ENCODE results near the gene ACAA1. TPM values are rescaled to one million over a fixed set of nuclear protein-coding genes. Genes with fewer than 3 reads are reported as not detected.
"Not testable (repeated sequence)": the region's sequence is repeated elsewhere in the genome, so short reads cannot be mapped to it uniquely, and the experiment has no call there.

ACAA1 gene
- total RNA-seq, 1 experiment from 2014 or later: 52.0 TPM

DNA sequence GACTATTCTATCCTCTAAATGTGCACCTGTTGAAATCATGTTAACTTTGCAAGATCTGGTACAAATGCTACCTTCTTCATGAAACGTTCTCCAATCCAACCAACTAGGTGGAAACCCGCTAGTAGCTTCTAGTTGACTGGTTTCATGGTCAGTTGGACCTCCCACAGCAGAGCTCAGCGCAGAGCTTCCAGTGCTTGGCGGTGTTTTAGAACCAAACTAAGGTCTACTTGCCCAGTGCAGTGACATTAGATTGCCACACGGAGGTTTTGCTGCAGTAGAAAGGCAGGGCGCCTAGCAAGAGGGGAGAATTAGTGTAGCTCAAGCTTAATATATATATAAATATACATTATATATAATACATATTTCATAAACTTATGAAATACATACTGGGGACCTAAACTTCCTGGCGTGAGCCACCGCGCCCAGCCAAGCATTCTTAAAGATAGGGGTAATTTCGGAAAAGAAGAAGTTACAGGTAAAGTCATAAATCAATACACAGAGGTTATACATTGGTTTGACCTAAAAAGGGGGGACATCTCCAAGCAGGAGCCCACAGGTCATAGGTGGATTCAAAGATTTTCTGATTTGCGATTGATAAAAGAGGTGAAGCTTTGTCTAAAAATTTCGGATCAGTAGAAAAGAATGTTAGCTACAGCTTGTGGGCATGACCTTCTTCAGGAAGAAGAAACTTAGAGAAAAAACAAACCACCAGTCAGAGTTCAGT, 26.4 kb upstream of the ACAA1 start:
- no peak for ATAC-seq
- H3K4me3 ChIP-seq (ENCODE audit: low read depth in 2 of 2, low read length in 2 of 2): no peak overlapping the region
- H3K27ac ChIP-seq (ENCODE audit: low read length): peak overlapping the region; percentile 98; the same call in 1 of the 2 replicates
- TF ChIP-seq REST (IDR thresholded peaks at IDR 0.05; ENCODE audit: insufficient read depth in 1 of 2, low read depth in 2 of 2, low read length in 1 of 2) (no peak), CTCF (IDR thresholded peaks at IDR 0.05) (peak; percentile 34; the same call in 1 of the 2 replicates), SIN3A (IDR thresholded peaks at IDR 0.05; ENCODE audit: borderline replicate concordance, insufficient read depth, low read depth, low read length) (no peak)
- no peak for DNase-seq (ENCODE audit: low read depth, low spot score)
- in situ Hi-C loops (cut with HindIII; ENCODE audit: low pct_unique_long_range_greater_than_20kb, low sequenced_read_pairs) (no loop called here), intact Hi-C loops (cut with micrococcal nuclease; ENCODE audit: unreplicated experiment) (no loop called here)
- H3K27me3 ChIP-seq (ENCODE audit: control insufficient read depth, insufficient read depth, low read length): no peaks in the 10 kb centered on the region
- H3K4me1 ChIP-seq (ENCODE audit: control insufficient read depth, insufficient read depth, low read length): peaks cover 11% of the 10 kb centered on the region
- BruUV-seq (replicated peaks): no TSS peak
- H3K36me3 ChIP-seq (ENCODE audit: control insufficient read depth, insufficient read depth, low read length): peaks cover 4% of the 10 kb centered on the region; the same call in 1 of the 2 replicates
- ChIA-PET POLR2A (interaction anchor here (0.6 kb wide), 1 partner anchor 127 kb away, joined by 21 read pairs; no protein-coding TSS in a partner anchor), CTCF (interaction anchor here (1.0 to 1.2 kb wide), 2 partner anchors 21 to 24 kb away, joined by 3 to 4 read pairs; no protein-coding TSS in a partner anchor)
- H3K9me3 ChIP-seq (ENCODE audit: control insufficient read depth, insufficient read depth, low read depth, low read length): no peaks in the 10 kb centered on the region

- H3K4me1 ChIP-seq (ENCODE audit: control insufficient read depth, insufficient read depth, low read length); BruUV-seq (replicated peaks); intact Hi-C loops (cut with micrococcal nuclease; ENCODE audit: unreplicated experiment); H3K36me3 ChIP-seq (ENCODE audit: control insufficient read depth, insufficient read depth, low read length); in situ Hi-C loops (cut with HindIII; ENCODE audit: low pct_unique_long_range_greater_than_20kb, low sequenced_read_pairs); H3K9me3 ChIP-seq (ENCODE audit: control insufficient read depth, insufficient read depth, low read depth, low read length); H3K27me3 ChIP-seq (ENCODE audit: control insufficient read depth, insufficient read depth, low read length); DNase-seq (ENCODE audit: low read depth, low spot score); CTCF ChIA-PET; H3K4me3 ChIP-seq (ENCODE audit: low read depth in 2 of 2, low read length in 2 of 2); POLR2A ChIA-PET; ATAC-seq; H3K27ac ChIP-seq (ENCODE audit: low read length): not testable (repeated sequence)
Measured at GRCh38 chr3:38160704-38161103, 23.8 kb upstream of the ACAA1 start.

- in situ Hi-C loops (cut with HindIII; ENCODE audit: low pct_unique_long_range_greater_than_20kb, low sequenced_read_pairs) (no loop called here), intact Hi-C loops (cut with micrococcal nuclease; ENCODE audit: unreplicated experiment) (no loop called here)
- Histone ChIP-seq H3K36me3 (ENCODE audit: control insufficient read depth, insufficient read depth, low read length) (no peaks in the 10 kb centered on the region), H3K27me3 (ENCODE audit: control insufficient read depth, insufficient read depth, low read length) (no peaks in the 10 kb centered on the region), H3K27ac (ENCODE audit: low read length) (no peak overlapping the region), H3K9me3 (ENCODE audit: control insufficient read depth, insufficient read depth, low read depth, low read length) (no peaks in the 10 kb centered on the region), H3K4me3 (ENCODE audit: low read depth in 2 of 2, low read length in 2 of 2) (no peak overlapping the region), H3K4me1 (ENCODE audit: control insufficient read depth, insufficient read depth, low read length) (no peaks in the 10 kb centered on the region)
- POLR2A ChIA-PET: interaction anchor here (1.3 kb wide), 1 partner anchor 63 kb away, joined by 4 read pairs; no protein-coding TSS in a partner anchor
- no peak for TF ChIP-seq REST (IDR thresholded peaks at IDR 0.05; ENCODE audit: insufficient read depth in 1 of 2, low read depth in 2 of 2, low read length in 1 of 2)
- TF ChIP-seq CTCF (IDR thresholded peaks at IDR 0.05): no peak
- TF ChIP-seq POLR2AphosphoS5 (IDR thresholded peaks at IDR 0.05; ENCODE audit: low read depth, low read length): no peak
- no peak for TF ChIP-seq TCF7L2 (IDR thresholded peaks at IDR 0.05; ENCODE audit: low read depth, low read length)
- no peak for TF ChIP-seq SIN3A (IDR thresholded peaks at IDR 0.05; ENCODE audit: borderline replicate concordance, insufficient read depth, low read depth, low read length)
- ATAC-seq (no peak), DNase-seq (ENCODE audit: low read depth, low spot score) (no peak)
- BruUV-seq (replicated peaks): no TSS peak
- CTCF ChIA-PET: no interaction called here
Measured at GRCh38 chr3:38158472-38158871, 21.5 kb upstream of the ACAA1 start.
